Activated CD8-positive, alpha-beta memory T cell treated with anti-CD3 and anti-CD28 coated beads, Interleukin-2, amount 10 ng/mL, durations not matched to agents 7 days and 5 days (primary cell): ENCODE data around the gene APOL2. TPM values are rescaled to one million over a fixed set of nuclear protein-coding genes. Genes with fewer than 3 reads are reported as not detected.

Experiments
- ATAC-seq: fragments of 150-1000 bp; cut with Tn5 transposase; one replicate; pipeline ENCODE4 v1.10.0; 2021; ENCODE audit warnings: moderate library complexity
- CTCF ChIA-PET: fragments of 350-600 bp; sonication (Branson Sonifier 250); formaldehyde crosslinking; loops from one replicate; lab custom pipeline; 2021; ENCODE audit warnings: antibody characterized with exemption; lab: Charles Lee
- DNase-seq: peaks from one replicate; pipeline ENCODE4 v3.0.0-alpha.2; 2020
- H3K27ac Mint-ChIP-seq: one replicate; pipeline ENCODE4 v1.8.0; 2021; ENCODE audit warnings: mild to moderate bottlenecking, mixed read lengths
- H3K27me3 Mint-ChIP-seq: one replicate; pipeline ENCODE4 v1.8.0; 2021; ENCODE audit warnings: mixed read lengths
- H3K36me3 Mint-ChIP-seq: one replicate; pipeline ENCODE4 v1.8.0; 2021; ENCODE audit warnings: mild to moderate bottlenecking, mixed read lengths
- H3K4me1 Mint-ChIP-seq: one replicate; pipeline ENCODE4 v1.8.0; 2021; ENCODE audit warnings: mixed read lengths
- H3K4me3 Mint-ChIP-seq: one replicate; pipeline ENCODE4 v1.8.0; 2021; ENCODE audit warnings: mild to moderate bottlenecking, moderate library complexity, mixed read lengths
- H3K9me3 Mint-ChIP-seq: one replicate; pipeline ENCODE4 v1.8.0; 2022; ENCODE audit warnings: low read depth, mixed read lengths
- microRNA-seq: library from miRNA; unstranded; fragments of <30 nt; microRNA quantifications from one replicate; pipeline ENCODE4 v1.2.0, GENCODE V29; 2022
- total RNA-seq, 2 experiments: library from RNA; stranded (reverse); gene quantifications; one replicate each; pipeline ENCODE4 v1.2.3, GENCODE V29; 2021

The APOL2 gene
- total RNA-seq, 2 experiments from 2014 or later, result 82.6 to 86.4 TPM

- H3K4me1 Mint-ChIP-seq, result peaks cover 3% of the 10 kb centered on the region
- peaks cover 4% of the 10 kb centered on the region for H3K36me3 Mint-ChIP-seq
- no peak overlapping the region for H3K4me3 Mint-ChIP-seq
- DNase-seq (no peak), ATAC-seq (no peak)
- CTCF ChIA-PET, result interaction anchor here (0.6 to 8.3 kb wide), 4 partner anchors 21 to 115 kb away, joined by 3 to 146 read pairs (median 52); partner anchors contain the start of gene APOL3
- peaks cover under 1% of the 10 kb centered on the region for H3K9me3 Mint-ChIP-seq
- peaks cover 5% of the 10 kb centered on the region for H3K27me3 Mint-ChIP-seq
- H3K27ac Mint-ChIP-seq, result no peak overlapping the region
These were observed 57.3 kb downstream of the APOL2 start for GRCh38 chr22:36182056-36182455.

DNA sequence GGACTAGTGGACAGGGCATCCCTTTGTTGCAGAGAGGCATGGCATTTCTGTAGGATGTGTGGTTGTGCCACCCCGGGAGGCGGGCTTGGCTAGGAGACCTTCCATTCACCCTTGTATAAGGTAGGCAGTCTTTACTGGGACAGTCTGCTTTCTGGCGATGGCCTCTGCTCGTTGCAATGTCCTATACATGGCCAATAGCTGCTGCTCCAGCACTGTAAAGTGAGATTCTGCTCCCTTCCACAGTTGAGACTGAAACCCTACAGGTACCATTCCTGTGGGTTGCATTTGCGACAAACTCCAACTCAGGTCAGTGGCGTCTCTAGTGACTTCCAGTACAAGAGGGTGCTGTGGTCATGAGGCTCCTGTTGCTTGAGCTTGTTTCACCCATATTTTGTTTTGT lies 58.4 kb downstream of the APOL2 start:
- no peak for ATAC-seq

DNA sequence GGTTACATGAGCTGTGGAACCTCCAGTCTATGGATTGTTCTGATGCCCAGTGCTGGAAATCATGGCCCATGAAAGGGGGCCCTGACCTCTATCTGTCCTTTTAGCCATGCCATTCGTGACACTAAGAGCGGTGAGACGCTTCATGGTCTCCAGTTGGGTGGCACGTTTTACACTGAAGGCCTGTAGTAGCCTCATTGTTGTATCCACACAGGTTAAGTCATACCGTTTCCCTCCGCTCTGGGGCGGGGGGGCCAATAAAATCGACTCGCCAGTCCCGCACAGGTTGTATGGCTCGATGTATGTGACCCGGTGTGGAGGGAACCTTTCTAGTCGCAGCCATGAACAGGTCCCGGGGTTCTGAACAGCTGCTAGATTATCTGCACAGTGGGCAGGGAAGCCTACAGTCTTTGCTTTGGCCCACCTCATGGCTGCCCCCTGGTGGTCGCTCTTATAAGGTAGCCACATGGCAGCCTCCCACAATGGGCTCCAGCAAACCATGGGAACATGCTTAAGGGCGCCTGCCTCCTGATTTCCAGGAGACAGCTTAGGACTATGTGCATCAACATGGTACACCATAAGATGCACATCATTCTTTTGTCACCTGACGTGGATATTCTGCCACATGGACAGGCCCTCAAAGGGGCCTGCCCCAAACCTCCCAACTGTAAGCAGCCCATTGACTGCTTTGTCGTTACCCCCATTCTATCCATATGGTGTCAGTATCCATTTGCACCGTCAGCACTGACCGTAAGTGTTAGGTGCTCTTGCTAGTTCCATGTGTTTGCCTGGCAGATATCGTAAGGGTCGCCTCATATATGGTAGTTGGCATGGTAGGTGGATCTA lies 59.1 kb downstream of the APOL2 start:
- Mint-ChIP-seq H3K36me3 (peaks cover 6% of the 10 kb centered on the region), H3K4me3 (no peak overlapping the region), H3K27me3 (peaks cover 2% of the 10 kb centered on the region), H3K27ac (no peak overlapping the region), H3K4me1 (peaks cover 3% of the 10 kb centered on the region), H3K9me3 (peaks cover 4% of the 10 kb centered on the region)
- CTCF ChIA-PET, result interaction anchor here (0.6 to 8.3 kb wide), 20 partner anchors 8 to 307 kb away, joined by 3 to 146 read pairs (median 4); partner anchors contain the start of genes APOL2, APOL3 and APOL4
- ATAC-seq (peak; percentile 98), DNase-seq (peak; percentile 89)

More for the DNA sequence above, 58.4 kb downstream of the APOL2 start:
- Mint-ChIP-seq H3K4me3 (no peak overlapping the region), H3K27ac (no peak overlapping the region), H3K27me3 (peaks cover 2% of the 10 kb centered on the region), H3K4me1 (peaks cover 3% of the 10 kb centered on the region), H3K9me3 (peaks cover 2% of the 10 kb centered on the region), H3K36me3 (peaks cover 6% of the 10 kb centered on the region)
- no peak for DNase-seq
- CTCF ChIA-PET, result interaction anchor here (0.6 to 8.3 kb wide), 9 partner anchors 9 to 129 kb away, joined by 3 to 146 read pairs (median 4); partner anchors contain the start of genes APOL3 and APOL4

GRCh38 chr22:36177160-36177559 lies 62.2 kb downstream of the APOL2 start:
- H3K27me3 Mint-ChIP-seq, result peaks cover 2% of the 10 kb centered on the region
- no peak for DNase-seq
- H3K9me3 Mint-ChIP-seq, result peaks cover 4% of the 10 kb centered on the region
- CTCF ChIA-PET, result interaction anchor here (1.2 to 8.3 kb wide), 9 partner anchors 9 to 310 kb away, joined by 3 to 146 read pairs (median 5); partner anchors contain the start of gene APOL3
- no peak for ATAC-seq
- peaks cover 3% of the 10 kb centered on the region for H3K4me1 Mint-ChIP-seq
- peaks cover 6% of the 10 kb centered on the region for H3K36me3 Mint-ChIP-seq
- H3K27ac Mint-ChIP-seq, result no peak overlapping the region
- H3K4me3 Mint-ChIP-seq, result no peak overlapping the region

Small RNA genes within 50 kb of the gene (microRNA-seq; reads per million reads assigned to microRNA genes)
- gene MIR6819, result 1.3 reads per million

Other genes starting within 250 kb of the APOL2 start
- gene RBFOX2, start 210.7 kb downstream of the APOL2 start, total RNA-seq, result 1 to 10 TPM in 1 of 2 experiments, under 1 TPM in 1; 0.99 to 1.9 TPM
- gene APOL3, start 78.8 kb downstream of the APOL2 start, total RNA-seq, result 100 to 1,000 TPM; 134 to 160 TPM
- 10 to 100 TPM; 17.0 to 22.6 TPM for gene APOL4, start 37.7 kb downstream of the APOL2 start, total RNA-seq
- 10 to 100 TPM; 55.6 to 61.6 TPM for gene APOL1, start 13.6 kb upstream of the APOL2 start, total RNA-seq
- gene MYH9, start 148.4 kb upstream of the APOL2 start, total RNA-seq, result 100 to 1,000 TPM; 695 to 913 TPM
- 10 to 100 TPM; 78.7 to 82.6 TPM for gene TXN2, start 242.1 kb upstream of the APOL2 start, total RNA-seq